ACHN (cell line): ENCODE measurements around the gene GALNT8.
"Not testable (repeated sequence)": the region's sequence is repeated elsewhere in the genome, so short reads cannot be mapped to it uniquely, and the experiment has no call there.

Experiments
- DNase-seq: peaks from one replicate; pipeline ENCODE4 v3.0.0-alpha.2; 2015
- in situ Hi-C: cut with HindIII; loops from 2 replicates; pipeline ENCODE4 v1.10.0; 2017; ENCODE audit warnings: low sequenced_read_pairs, low pct_ligation_motif_present, low pct_unique_long_range_greater_than_20kb

Gene GALNT8

GRCh38 chr12:4738541-4738940 is 18.3 kb downstream of the GALNT8 start:
- in situ Hi-C loops = no loop called here

GRCh38 chr12:4742416-4742970 is 22.3 kb downstream of the GALNT8 start:
- in situ Hi-C loops = no loop called here
- DNase-seq = no peak

More at GRCh38 chr12:4738541-4738940, 18.3 kb downstream of the GALNT8 start:
- DNase-seq = no peak

GRCh38 chr12:4743046-4743445 is 22.8 kb downstream of the GALNT8 start:
- DNase-seq = peak; percentile 30
- in situ Hi-C loops = no loop called here

GRCh38 chr12:4744709-4745108 is 24.5 kb downstream of the GALNT8 start:
- in situ Hi-C loops = no loop called here
- no peak for DNase-seq

GRCh38 chr12:4745249-4745648 is 25.0 kb downstream of the GALNT8 start:
- DNase-seq = no peak
- in situ Hi-C loops = no loop called here

DNA sequence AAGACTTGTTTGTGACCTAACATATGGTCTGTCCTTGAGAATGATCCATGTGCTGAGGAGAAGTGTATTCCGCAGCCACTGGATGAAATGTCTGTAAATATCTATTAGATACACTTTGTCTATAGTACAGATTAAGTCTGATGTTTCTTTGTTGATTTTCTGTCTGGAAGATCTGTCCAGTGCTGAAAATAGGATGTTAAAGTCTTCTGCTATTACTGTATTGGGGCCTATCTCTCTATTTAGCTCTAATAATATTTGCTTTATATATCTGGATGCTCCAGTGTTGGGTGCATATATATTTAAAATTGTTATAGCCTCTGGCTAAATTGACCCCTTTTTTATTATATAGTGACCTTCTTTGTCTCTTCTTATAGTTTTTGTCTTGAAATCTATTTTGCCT is 31.5 kb downstream of the GALNT8 start:
- in situ Hi-C loops, DNase-seq: not testable (repeated sequence)

DNA sequence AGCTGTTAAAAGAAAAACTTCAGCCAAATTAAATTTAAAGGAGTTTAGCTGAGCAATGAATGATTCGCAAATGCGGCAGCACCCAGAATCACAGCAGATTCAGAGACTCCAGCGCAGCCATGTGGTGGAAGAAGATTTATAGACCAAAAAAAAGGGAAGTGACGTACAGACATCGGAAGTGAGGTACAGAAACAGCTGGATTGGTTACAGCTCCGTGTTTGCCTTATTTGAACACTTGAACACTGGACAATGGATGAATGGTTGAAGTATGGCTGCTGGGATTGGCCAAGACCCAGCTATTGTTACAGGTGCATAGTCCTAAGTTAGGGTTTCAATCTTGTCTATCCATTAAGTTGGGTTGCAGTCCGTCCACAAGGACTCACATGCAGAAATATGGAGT is 42.6 kb downstream of the GALNT8 start:
- in situ Hi-C loops = no loop called here
- no peak for DNase-seq

DNA sequence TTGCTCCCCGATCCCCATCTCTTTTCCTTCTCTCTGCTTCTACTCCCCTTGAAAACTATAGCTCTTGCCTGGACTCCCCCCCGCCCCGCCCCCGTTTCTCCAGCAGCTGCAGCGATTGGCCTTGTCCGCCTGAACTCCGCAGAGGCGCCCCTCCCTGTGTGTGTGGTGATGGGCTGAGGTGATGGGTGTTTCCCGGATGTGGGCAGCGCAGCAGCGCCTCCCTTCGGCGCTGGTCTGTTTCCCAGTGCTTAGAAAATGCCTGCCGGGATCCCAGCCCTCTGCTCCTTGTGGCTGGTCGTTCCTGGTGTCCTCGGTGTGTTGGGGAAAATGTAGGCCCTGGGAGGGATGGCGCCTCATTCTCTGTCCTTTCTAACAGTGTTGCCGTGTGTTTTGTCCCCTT is 43.3 kb downstream of the GALNT8 start:
- no peak for DNase-seq
- in situ Hi-C loops = no loop called here

DNA sequence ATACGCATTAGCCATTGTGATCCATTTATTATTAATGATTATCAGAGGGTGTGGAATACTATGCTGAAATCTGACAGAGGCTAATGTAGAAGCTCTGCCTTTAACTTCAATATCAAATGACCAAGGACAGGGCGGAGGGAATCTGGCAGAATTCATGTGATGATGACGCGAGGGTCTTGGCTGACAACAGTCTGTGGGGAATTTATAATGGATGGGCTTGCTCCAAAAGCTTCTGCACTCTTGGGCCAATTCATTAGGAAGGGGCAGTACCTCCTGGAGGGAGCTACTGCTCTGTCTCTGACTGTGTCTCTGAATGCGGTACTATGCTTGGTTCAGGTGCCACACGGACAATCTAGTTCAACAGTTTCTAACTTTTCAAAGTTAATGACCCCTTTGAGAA is 46.2 kb downstream of the GALNT8 start:
- no peak for DNase-seq
- in situ Hi-C loops = no loop called here

GRCh38 chr12:4767186-4767585 is 47.0 kb downstream of the GALNT8 start:
- in situ Hi-C loops = no loop called here
- DNase-seq = no peak

DNA sequence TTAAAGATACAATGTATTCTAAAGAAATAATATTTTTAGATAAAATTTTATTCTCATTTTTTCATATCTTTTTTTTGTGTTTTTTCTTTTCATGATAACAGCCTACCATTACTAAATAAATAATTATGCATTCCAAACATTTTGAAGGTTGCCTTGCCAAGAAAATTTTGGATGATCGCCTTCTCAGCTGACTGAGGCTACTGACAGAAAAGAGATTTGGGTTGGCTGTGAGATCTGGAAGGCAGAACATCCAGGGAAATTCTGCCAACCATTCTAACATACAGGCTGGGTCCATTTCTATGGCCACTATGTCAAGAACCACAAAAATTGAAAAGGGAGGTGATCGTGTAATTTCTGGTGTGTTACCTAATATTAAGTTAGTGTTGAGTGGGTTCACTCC is 48.1 kb downstream of the GALNT8 start:
- in situ Hi-C loops = no loop called here
- DNase-seq = no peak

GRCh38 chr12:4769073-4769472 is 48.9 kb downstream of the GALNT8 start:
- no peak for DNase-seq
- in situ Hi-C loops = no loop called here

DNA sequence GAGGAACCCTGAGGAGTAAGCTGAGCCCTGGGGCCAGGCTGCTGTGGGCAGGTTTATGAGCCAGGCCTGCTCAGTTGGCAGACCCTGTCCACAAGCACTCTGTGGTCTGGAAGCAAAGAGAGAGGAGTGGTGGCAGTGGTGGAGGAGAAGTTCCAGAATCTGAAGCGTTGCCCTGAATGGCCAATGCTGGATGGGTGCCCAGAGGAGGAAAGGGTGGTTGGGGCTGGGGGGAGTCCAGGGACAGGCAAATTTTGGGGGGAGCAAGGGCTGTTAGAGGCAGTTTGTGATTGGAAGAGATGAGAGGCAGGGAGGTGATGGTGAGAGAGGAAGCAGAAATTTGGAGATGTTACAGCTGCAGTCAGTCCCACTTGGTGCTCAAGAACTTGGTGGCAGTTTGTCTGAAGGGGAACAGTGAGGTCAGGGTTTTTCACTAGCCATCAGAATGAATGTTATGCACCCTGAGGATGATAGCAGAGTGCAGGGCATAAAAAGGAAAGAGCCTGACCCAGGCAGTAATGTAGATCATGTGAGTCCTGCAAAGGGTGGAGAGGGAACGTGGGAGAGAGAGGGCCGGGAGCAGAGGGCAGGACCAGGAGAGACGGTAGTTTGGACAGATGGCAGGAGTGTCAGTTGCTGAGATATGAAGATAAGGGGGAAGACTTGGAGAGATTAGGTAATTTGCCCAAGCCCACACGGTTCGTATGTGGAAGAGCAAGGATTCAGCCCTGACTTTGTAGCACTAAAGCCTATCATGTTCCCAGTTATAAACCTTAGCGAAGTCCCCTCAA is 51.2 kb downstream of the GALNT8 start:
- in situ Hi-C loops = no loop called here
- no peak for DNase-seq

DNA sequence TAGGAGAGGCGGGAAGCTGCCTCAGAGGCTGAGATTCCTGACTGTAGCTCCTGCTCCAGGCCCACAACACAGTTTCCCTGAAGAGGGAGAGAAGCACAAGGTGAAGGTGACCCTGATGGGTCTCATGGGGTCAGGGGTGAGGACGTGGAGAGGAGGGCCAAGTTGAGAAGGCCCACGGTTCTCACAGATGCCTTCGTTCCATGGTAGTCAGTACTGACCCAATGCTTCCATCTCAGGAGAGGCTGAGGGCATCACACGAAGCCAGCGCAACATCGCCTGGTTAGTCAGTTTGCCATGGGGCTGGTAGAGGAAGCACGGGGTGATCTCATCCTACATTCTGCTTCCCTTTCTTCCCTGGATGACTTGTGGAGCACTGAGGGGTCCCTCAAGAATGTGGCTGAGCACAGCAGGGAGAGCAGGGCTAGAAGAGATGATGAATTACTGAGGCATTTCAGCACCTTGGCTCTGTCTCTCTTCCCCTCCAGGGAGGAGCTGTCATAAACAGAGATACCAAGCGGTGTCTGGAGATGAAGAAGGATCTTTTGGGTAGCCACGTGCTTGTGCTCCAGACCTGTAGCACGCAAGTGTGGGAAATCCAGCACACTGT is 51.9 kb downstream of the GALNT8 start:
- in situ Hi-C loops = no loop called here
- no peak for DNase-seq

- in situ Hi-C loops = no loop called here
Measured at GRCh38 chr12:4775936-4776335, 55.7 kb downstream of the GALNT8 start.

DNA sequence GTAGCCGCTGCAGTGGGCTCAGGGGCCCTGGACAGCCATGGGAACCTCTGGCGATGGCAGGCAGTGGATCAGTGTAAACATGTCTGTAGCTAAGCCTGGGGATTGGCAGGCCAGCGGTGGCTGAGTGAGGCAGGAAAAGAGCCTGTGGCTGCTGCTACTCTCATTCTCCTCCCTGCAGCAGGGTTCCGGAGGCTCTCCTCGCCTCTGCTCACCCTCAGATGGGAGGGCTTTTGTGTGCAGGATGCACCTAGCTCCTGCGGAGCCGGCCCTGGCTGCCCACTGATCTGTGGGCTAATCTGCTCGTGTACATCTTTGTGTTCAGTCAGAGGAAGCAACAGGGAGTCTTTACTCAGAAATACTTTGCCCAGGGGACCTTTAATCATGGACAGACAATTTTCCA is 59.5 kb downstream of the GALNT8 start:
- in situ Hi-C loops = no loop called here
- DNase-seq = no peak

More at GRCh38 chr12:4775936-4776335, 55.7 kb downstream of the GALNT8 start:
- no peak for DNase-seq

DNA sequence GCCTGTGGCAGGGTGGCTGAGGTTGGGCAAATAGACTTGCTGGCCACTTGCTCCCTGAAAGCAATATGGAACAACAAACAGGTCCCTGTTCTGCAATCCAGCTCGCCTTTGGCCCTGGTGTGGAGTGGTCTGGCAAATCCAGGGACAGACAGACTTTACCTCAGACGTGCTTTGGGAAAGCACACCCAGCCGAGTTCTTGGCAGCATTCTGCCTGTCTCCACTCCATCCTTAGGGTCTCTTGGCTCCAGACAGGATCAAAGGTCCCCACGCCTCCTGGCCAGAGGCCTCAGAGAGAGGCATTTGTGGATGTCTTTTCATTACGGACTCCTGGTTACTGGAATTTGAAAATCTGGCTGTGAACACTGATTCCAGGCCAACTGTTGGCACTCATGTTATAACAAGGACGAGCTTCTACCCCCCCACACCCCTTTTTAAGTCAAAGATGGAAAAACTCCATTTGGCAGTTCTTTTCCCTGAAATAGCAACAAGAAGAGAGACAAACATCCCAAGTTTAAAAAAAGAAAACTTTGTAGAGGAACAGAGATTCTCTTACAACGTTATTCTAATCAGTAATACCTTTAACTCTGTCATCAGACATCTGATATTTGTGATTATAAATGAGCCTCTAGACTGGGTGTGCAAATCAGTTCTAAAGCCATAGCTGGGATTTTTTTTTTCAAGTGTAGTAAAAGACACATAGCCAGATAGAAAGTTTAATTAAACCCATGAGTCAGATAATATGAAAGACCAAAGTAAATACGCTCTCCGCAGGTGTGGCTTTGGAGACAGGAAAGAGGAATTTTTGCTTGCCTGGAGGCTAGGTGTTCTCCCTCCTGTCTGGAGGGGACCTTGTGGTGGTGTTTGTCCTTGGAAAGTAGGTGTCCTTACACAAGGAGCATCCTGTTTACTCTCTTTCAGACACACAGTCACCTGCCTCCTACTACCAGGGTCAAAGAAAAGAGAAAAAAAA is 60.7 kb downstream of the GALNT8 start:
- in situ Hi-C loops = no loop called here
- DNase-seq = no peak

DNA sequence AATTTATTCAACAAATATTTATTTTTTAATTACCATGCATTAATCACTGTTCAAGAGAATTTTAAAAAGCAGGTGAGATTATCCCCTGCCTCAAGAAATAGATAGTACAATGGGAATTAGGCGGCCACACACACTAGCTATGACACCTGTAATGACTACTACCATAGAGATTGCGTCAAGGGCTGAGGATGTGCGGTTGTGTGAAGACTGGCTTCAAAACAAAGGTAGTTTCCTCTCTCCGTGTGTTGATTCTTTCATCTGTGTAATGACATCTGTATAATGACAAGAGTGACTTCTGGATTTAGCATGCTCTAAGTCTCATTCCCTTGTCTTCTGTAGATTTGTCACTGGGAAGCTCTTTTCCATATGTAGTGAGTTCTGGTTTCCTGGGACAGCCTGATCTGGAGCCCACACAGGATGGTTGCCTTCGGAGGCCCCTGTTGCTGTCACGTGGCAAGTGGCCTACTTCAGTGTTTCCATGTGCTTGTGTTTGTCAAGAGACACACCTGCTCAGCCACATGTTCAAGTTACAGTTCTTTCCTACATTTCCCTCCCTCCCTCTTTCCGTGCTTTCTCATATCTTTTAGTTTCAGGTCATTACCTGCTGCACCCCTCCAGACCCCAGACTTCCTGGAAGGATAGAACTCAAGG is 64.3 kb downstream of the GALNT8 start:
- DNase-seq = no peak
- in situ Hi-C loops = no loop called here
